ENCODE data around the gene CEP85. TPM values are rescaled to one million over a fixed set of nuclear protein-coding genes. Genes with fewer than 3 reads are reported as not detected.
A peak's percentile ranks its signal among the peaks of the same experiment; 100 is the strongest.

The CEP85 gene
- total RNA-seq, 1 experiment from 2014 or later = 37.2 TPM

GRCh38 chr1:26282401-26282918, 48.5 kb downstream of the CEP85 start:
- ChIA-PET RAD21 (ENCODE audit: low non-redundant PET in 1 of 2, low total read pairs in 2 of 2, uncharacterized antibody in 2 of 2, unreplicated experiment in 2 of 2) (no interaction called here), CTCF (interaction anchor here (4.3 kb wide), 1 partner anchor 40 kb away, joined by 47 read pairs; no protein-coding TSS in a partner anchor), POLR2A (no interaction called here)
- H3K9me3 ChIP-seq (ENCODE audit: control insufficient read depth in 1 of 2, insufficient read depth in 1 of 2, low read depth in 1 of 2, low read length in 2 of 2) = no peaks in the 10 kb centered on the region
- no peak for ATAC-seq
- no peak for DNase-seq (ENCODE audit: low read depth, low spot score)
- no peaks in the 10 kb centered on the region for H3K9me2 ChIP-seq (ENCODE audit: insufficient read depth)
- H3K9ac ChIP-seq (ENCODE audit: low read length) = no peak overlapping the region
- no peak overlapping the region for H2AFZ ChIP-seq (ENCODE audit: low read depth, low read length, poor library complexity, severe bottlenecking)
- H3K27ac ChIP-seq (ENCODE audit: low read depth, low read length) = no peak overlapping the region; the same call in 1 of the 2 replicates
- H3K4me1 ChIP-seq (ENCODE audit: control insufficient read depth in 1 of 2, insufficient read depth in 2 of 2, low read length in 2 of 2) = peaks cover 39 to 90% of the 10 kb centered on the region in 2 experiments
- no peaks in the 10 kb centered on the region for H4K20me1 ChIP-seq (ENCODE audit: insufficient read depth)
- H3K4me2 ChIP-seq (ENCODE audit: low read length) = no peak overlapping the region
- no TSS peak for BruUV-seq (replicated peaks)
- no peaks in the 10 kb centered on the region for H3K27me3 ChIP-seq (ENCODE audit: insufficient read depth, low read length)
- H3K4me3 ChIP-seq (replicated peaks in 1 of 2; ENCODE audit: low read depth in 1 of 2, low read length in 2 of 2) = no peak overlapping the region
- intact Hi-C loops (cut with micrococcal nuclease) = no loop called here
- peaks cover 16% of the 10 kb centered on the region for H3K79me2 ChIP-seq (ENCODE audit: insufficient read depth, low read length)
- peaks cover 4 to 5% of the 10 kb centered on the region in 2 experiments; a peak in 3 of 4 replicates for H3K36me3 ChIP-seq (ENCODE audit: control insufficient read depth in 1 of 2, insufficient read depth in 2 of 2, low read length in 2 of 2)
- TF ChIP-seq POLR2AphosphoS5 (IDR thresholded peaks at IDR 0.05; ENCODE audit: low read depth, low read length) (no peak), TCF7L2 (IDR thresholded peaks at IDR 0.05; ENCODE audit: borderline replicate concordance, extremely low read depth, insufficient read depth, insufficient read length) (no peak), CBX3 (IDR thresholded peaks at IDR 0.05; ENCODE audit: low read depth) (no peak)

DNA sequence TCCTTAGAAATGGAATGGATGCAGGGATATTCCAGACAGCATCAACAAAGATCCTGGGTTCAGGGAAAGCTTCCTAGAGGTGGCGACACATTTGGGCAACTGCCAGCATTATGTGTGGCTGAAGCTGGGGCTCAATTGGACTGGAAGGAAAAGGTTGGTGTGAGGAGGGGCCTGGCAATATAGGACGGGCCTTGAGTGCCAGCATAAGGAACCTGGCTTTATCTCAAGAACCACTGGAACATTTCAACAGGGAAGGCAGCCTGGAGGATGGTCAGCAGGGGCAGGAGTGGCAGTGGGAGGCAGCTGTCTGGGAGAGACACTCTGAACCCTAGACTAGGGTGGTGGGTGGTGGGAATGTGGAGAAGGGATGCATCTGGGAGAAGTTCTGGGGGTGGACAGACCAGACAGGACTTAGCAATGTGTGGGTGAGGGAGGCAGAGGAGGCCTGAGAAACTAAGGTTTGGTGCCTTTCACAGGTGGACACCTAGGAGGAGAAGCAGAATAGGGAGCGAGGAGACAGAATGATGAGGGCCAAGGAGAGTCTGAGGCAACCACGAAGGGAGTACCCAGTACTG, 49.4 kb downstream of the CEP85 start:
- Histone ChIP-seq H3K9ac (ENCODE audit: low read length) (no peak overlapping the region), H3K4me1 (ENCODE audit: control insufficient read depth in 1 of 2, insufficient read depth in 2 of 2, low read length in 2 of 2) (peaks cover 35 to 81% of the 10 kb centered on the region in 2 experiments), H3K79me2 (ENCODE audit: insufficient read depth, low read length) (peaks cover 16% of the 10 kb centered on the region), H3K9me3 (ENCODE audit: control insufficient read depth in 1 of 2, insufficient read depth in 1 of 2, low read depth in 1 of 2, low read length in 2 of 2) (no peaks in the 10 kb centered on the region), H3K36me3 (ENCODE audit: control insufficient read depth in 1 of 2, insufficient read depth in 2 of 2, low read length in 2 of 2) (no peaks in the 10 kb centered on the region; a peak in 1 of 4 replicates), H3K4me2 (ENCODE audit: low read length) (peak overlapping the region; percentile 79), H3K27me3 (ENCODE audit: insufficient read depth, low read length) (no peaks in the 10 kb centered on the region), H4K20me1 (ENCODE audit: insufficient read depth) (no peaks in the 10 kb centered on the region), H3K27ac (ENCODE audit: low read depth, low read length) (peak overlapping the region; percentile 58; the same call in 1 of the 2 replicates), H2AFZ (ENCODE audit: low read depth, low read length, poor library complexity, severe bottlenecking) (no peak overlapping the region), H3K9me2 (ENCODE audit: insufficient read depth) (no peaks in the 10 kb centered on the region), H3K4me3 (replicated peaks in 1 of 2; ENCODE audit: low read depth in 1 of 2, low read length in 2 of 2) (no peak overlapping the region)
- intact Hi-C loops (cut with micrococcal nuclease) = no loop called here
- RAD21 ChIA-PET (ENCODE audit: low non-redundant PET in 1 of 2, low total read pairs in 2 of 2, uncharacterized antibody in 2 of 2, unreplicated experiment in 2 of 2) = no interaction called here
- ATAC-seq = no peak
- CTCF ChIA-PET = interaction anchor here (2.8 to 4.3 kb wide), 5 partner anchors 7 to 134 kb away, joined by 16 to 50 read pairs (median 47); partner anchors contain the start of gene CEP85
- DNase-seq (ENCODE audit: low read depth, low spot score) = no peak
- BruUV-seq (replicated peaks) = no TSS peak
- POLR2A ChIA-PET = interaction anchor here (0.6 to 1.5 kb wide), 2 partner anchors 40 to 68 kb away, joined by 3 to 4 read pairs; no protein-coding TSS in a partner anchor
- TF ChIP-seq, protein P1, sequence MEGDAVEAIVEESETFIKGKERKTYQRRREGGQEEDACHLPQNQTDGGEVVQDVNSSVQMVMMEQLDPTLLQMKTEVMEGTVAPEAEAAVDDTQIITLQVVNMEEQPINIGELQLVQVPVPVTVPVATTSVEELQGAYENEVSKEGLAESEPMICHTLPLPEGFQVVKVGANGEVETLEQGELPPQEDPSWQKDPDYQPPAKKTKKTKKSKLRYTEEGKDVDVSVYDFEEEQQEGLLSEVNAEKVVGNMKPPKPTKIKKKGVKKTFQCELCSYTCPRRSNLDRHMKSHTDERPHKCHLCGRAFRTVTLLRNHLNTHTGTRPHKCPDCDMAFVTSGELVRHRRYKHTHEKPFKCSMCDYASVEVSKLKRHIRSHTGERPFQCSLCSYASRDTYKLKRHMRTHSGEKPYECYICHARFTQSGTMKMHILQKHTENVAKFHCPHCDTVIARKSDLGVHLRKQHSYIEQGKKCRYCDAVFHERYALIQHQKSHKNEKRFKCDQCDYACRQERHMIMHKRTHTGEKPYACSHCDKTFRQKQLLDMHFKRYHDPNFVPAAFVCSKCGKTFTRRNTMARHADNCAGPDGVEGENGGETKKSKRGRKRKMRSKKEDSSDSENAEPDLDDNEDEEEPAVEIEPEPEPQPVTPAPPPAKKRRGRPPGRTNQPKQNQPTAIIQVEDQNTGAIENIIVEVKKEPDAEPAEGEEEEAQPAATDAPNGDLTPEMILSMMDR (IDR thresholded peaks at IDR 0.05 in 2 of 3, conservative IDR thresholded peaks at IDR 0.05 in 1 of 3; ENCODE audit: borderline replicate concordance in 1 of 3, insufficient read depth in 1 of 3, low read depth in 2 of 3, low read length in 2 of 3) = no peak
- TF ChIP-seq TCF7L2 (IDR thresholded peaks at IDR 0.05; ENCODE audit: borderline replicate concordance, extremely low read depth, insufficient read depth, insufficient read length) (no peak), CEBPB (IDR thresholded peaks at IDR 0.05; ENCODE audit: low read depth) (no peak), JUND (IDR thresholded peaks at IDR 0.05) (no peak), ZBTB33 (IDR thresholded peaks at IDR 0.05; ENCODE audit: extremely low read depth, insufficient replicate concordance, low read length) (no peak), POLR2AphosphoS5 (IDR thresholded peaks at IDR 0.05; ENCODE audit: low read depth, low read length) (no peak; the same call in 1 of the 2 replicates), CBX3 (IDR thresholded peaks at IDR 0.05; ENCODE audit: low read depth) (no peak), SIN3A (IDR thresholded peaks at IDR 0.05; ENCODE audit: low read depth) (no peak), FOSL1 (IDR thresholded peaks at IDR 0.05; ENCODE audit: low read depth) (no peak), SRF (IDR thresholded peaks at IDR 0.05; ENCODE audit: low read depth) (no peak), YY1 (IDR thresholded peaks at IDR 0.05; ENCODE audit: extremely low read depth, insufficient replicate concordance, low read depth, low read length) (no peak), RAD21 (IDR thresholded peaks at IDR 0.05; ENCODE audit: low read depth) (no peak)
- TF ChIP-seq, protein P2, sequence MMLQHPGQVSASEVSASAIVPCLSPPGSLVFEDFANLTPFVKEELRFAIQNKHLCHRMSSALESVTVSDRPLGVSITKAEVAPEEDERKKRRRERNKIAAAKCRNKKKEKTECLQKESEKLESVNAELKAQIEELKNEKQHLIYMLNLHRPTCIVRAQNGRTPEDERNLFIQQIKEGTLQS (IDR thresholded peaks at IDR 0.05) = no peak
